T47D (cell line): Measurements from ENCODE around the gene CORO2B.

Experiments
- DNase-seq, 2 experiments: peaks; one replicate each; pipeline versions ENCODE4 v3.0.0 to v3.0.0-alpha.2; 2011 to 2012; ENCODE audit warnings: low read depth in 1 of 2, low spot score in 1 of 2
- JUND ChIP-seq: IDR thresholded peaks from 2 replicates; pipeline ENCODE4 v1.6.1; 2012; ENCODE audit warnings: low read depth
- in situ Hi-C: cut with HindIII; loops from 2 replicates; pipeline ENCODE4 v1.10.0; 2016; ENCODE audit warnings: low sequenced_read_pairs, low pct_unique_long_range_greater_than_20kb

CORO2B gene

GRCh38 chr15:68768321-68768720, 189.5 kb downstream of the CORO2B start:
- TF ChIP-seq JUND, result no peak
- no peak for DNase-seq
- in situ Hi-C loops, result no loop called here

GRCh38 chr15:68769702-68770101, 190.9 kb downstream of the CORO2B start:
- no peak for DNase-seq
- TF ChIP-seq JUND, result no peak
- in situ Hi-C loops, result no loop called here

- TF ChIP-seq JUND, result no peak
- in situ Hi-C loops, result no loop called here
Observed at GRCh38 chr15:68770216-68770615, 191.4 kb downstream of the CORO2B start.

GRCh38 chr15:68773036-68773435, 194.2 kb downstream of the CORO2B start:
- in situ Hi-C loops, result no loop called here
- TF ChIP-seq JUND, result no peak
- DNase-seq, result no peak

More at GRCh38 chr15:68770216-68770615, 191.4 kb downstream of the CORO2B start:
- DNase-seq, result no peak

- in situ Hi-C loops, result no loop called here
- TF ChIP-seq JUND, result no peak
- no peak for DNase-seq
Observed at GRCh38 chr15:68774120-68774519, 195.3 kb downstream of the CORO2B start.

GRCh38 chr15:68774521-68775235, 195.9 kb downstream of the CORO2B start:
- in situ Hi-C loops, result no loop called here
- no peak for TF ChIP-seq JUND
- no peak for DNase-seq

GRCh38 chr15:68775236-68775577, 196.4 kb downstream of the CORO2B start:
- no peak for TF ChIP-seq JUND
- no peak for DNase-seq
- in situ Hi-C loops, result no loop called here

- in situ Hi-C loops, result no loop called here
- no peak for TF ChIP-seq JUND
- DNase-seq, result no peak
Observed at GRCh38 chr15:68775671-68776476, 197.1 kb downstream of the CORO2B start.

- in situ Hi-C loops, result no loop called here
- TF ChIP-seq JUND, result no peak
- DNase-seq, result no peak
Observed at GRCh38 chr15:68776477-68777270, 197.9 kb downstream of the CORO2B start.
